Osteocyte (in vitro differentiated cells): Measurements from ENCODE around the gene KCNJ5. TPM values are rescaled to one million over a fixed set of nuclear protein-coding genes. Genes with fewer than 3 reads are reported as not detected.

Experiments used
- DNase-seq: peaks from one replicate; pipeline ENCODE4 v3.0.0; 2021; ENCODE audit warnings: mixed read lengths; ENCODE audit not compliant: unreplicated experiment; ENCODE audit errors: extremely low spot score
- H3K27ac Mint-ChIP-seq: one replicate; pipeline ENCODE4 v1.8.0; 2021; ENCODE audit warnings: mild to moderate bottlenecking, mixed read lengths; ENCODE audit not compliant: unreplicated experiment
- H3K27me3 Mint-ChIP-seq: one replicate; pipeline ENCODE4 v1.8.0; 2021; ENCODE audit warnings: mixed read lengths; ENCODE audit not compliant: unreplicated experiment
- H3K36me3 Mint-ChIP-seq: one replicate; pipeline ENCODE4 v1.8.0; 2021; ENCODE audit warnings: mixed read lengths; ENCODE audit not compliant: unreplicated experiment
- H3K4me1 Mint-ChIP-seq: one replicate; pipeline ENCODE4 v1.8.0; 2021; ENCODE audit warnings: mixed read lengths; ENCODE audit not compliant: unreplicated experiment
- H3K4me3 Mint-ChIP-seq: one replicate; pipeline ENCODE4 v1.8.0; 2021; ENCODE audit warnings: mild to moderate bottlenecking, moderate library complexity, mixed read lengths; ENCODE audit not compliant: unreplicated experiment
- H3K9me3 Mint-ChIP-seq: one replicate; pipeline ENCODE4 v1.8.0; 2021; ENCODE audit warnings: mixed read lengths; ENCODE audit not compliant: unreplicated experiment
- CTCF ChIP-seq: fragments of 200-600 bp; sonication (generic); IDR thresholded peaks from 2 replicates; pipeline ENCODE4 v1.5.0; 2021; ENCODE audit warnings: antibody characterized with exemption, mild to moderate bottlenecking, moderate library complexity
- total RNA-seq: library from RNA; stranded (reverse); gene quantifications from 2 replicates; pipeline ENCODE4 v1.2.1, GENCODE V29; 2021

KCNJ5 gene
- total RNA-seq, 1 donor from 2014 or later, result not detected

GRCh38 chr11:128941110-128941509 lies 50.0 kb downstream of the KCNJ5 start:
- no peak for TF ChIP-seq CTCF
- Mint-ChIP-seq H3K9me3 (no peaks in the 10 kb centered on the region), H3K4me1 (no peaks in the 10 kb centered on the region), H3K27me3 (peaks cover 23% of the 10 kb centered on the region), H3K4me3 (no peak overlapping the region), H3K27ac (no peak overlapping the region), H3K36me3 (no peaks in the 10 kb centered on the region)
- DNase-seq, result no peak

GRCh38 chr11:128941573-128942271 lies 50.6 kb downstream of the KCNJ5 start:
- Mint-ChIP-seq H3K27ac (no peak overlapping the region), H3K4me3 (no peak overlapping the region), H3K27me3 (peaks cover 25% of the 10 kb centered on the region), H3K36me3 (no peaks in the 10 kb centered on the region), H3K4me1 (no peaks in the 10 kb centered on the region), H3K9me3 (no peaks in the 10 kb centered on the region)
- TF ChIP-seq CTCF, result no peak
- no peak for DNase-seq

GRCh38 chr11:128942272-128942612 lies 51.1 kb downstream of the KCNJ5 start:
- Mint-ChIP-seq H3K36me3 (no peaks in the 10 kb centered on the region), H3K27me3 (peaks cover 25% of the 10 kb centered on the region), H3K4me3 (no peak overlapping the region), H3K9me3 (no peaks in the 10 kb centered on the region), H3K27ac (no peak overlapping the region), H3K4me1 (no peaks in the 10 kb centered on the region)
- no peak for DNase-seq
- no peak for TF ChIP-seq CTCF

- Mint-ChIP-seq H3K36me3 (no peaks in the 10 kb centered on the region), H3K9me3 (no peaks in the 10 kb centered on the region), H3K27me3 (peaks cover 25% of the 10 kb centered on the region), H3K4me1 (no peaks in the 10 kb centered on the region), H3K4me3 (no peak within 1 kb of the TSS), H3K27ac (no peak within 1 kb of the TSS)
- no peak for DNase-seq
- TF ChIP-seq CTCF, result no peak
These were observed 51.8 kb downstream of the KCNJ5 start, which contains the start of gene TP53AIP1 for GRCh38 chr11:128942817-128943427. Gene TP53AIP1 (minus strand): TSS chr11:128942871. CDS start chr11:128937818, 5,053 bp downstream.

GRCh38 chr11:128943428-128943976 lies 52.3 kb downstream of the KCNJ5 start:
- TF ChIP-seq CTCF, result no peak
- no peak for DNase-seq
- H3K27me3 Mint-ChIP-seq, result peaks cover 26% of the 10 kb centered on the region
- no peak overlapping the region for H3K27ac Mint-ChIP-seq
- H3K4me3 Mint-ChIP-seq, result no peak overlapping the region
- no peaks in the 10 kb centered on the region for H3K4me1 Mint-ChIP-seq
- no peaks in the 10 kb centered on the region for H3K9me3 Mint-ChIP-seq
- H3K36me3 Mint-ChIP-seq, result no peaks in the 10 kb centered on the region
